Endodermal cell (in vitro differentiated cells): Measurements from ENCODE around the gene BUB3. TPM values are rescaled to one million over a fixed set of nuclear protein-coding genes. Genes with fewer than 3 reads are reported as not detected.

ENCODE experiments used
- DNase-seq: peaks from one replicate; pipeline ENCODE4 v3.0.0-alpha.2; 2017
- H3K27ac ChIP-seq: 2 replicates; pipeline ENCODE4 v1.5.1; 2013; ENCODE audit warnings: mild to moderate bottlenecking, low read depth, low read length, moderate library complexity
- H3K27me3 ChIP-seq: 2 replicates; pipeline ENCODE4 v1.6.1; 2013; ENCODE audit warnings: mild to moderate bottlenecking, low read length, moderate library complexity; ENCODE audit not compliant: insufficient read depth, control insufficient read depth, poor library complexity, severe bottlenecking
- H3K36me3 ChIP-seq: 2 replicates; pipeline ENCODE4 v1.7.0; 2013; ENCODE audit warnings: mild to moderate bottlenecking, low read length, moderate library complexity; ENCODE audit not compliant: control insufficient read depth, insufficient read depth
- H3K4me1 ChIP-seq: one replicate; pipeline ENCODE4 v1.7.0; 2013; ENCODE audit warnings: low read length; ENCODE audit not compliant: control insufficient read depth, insufficient read depth
- H3K4me3 ChIP-seq: 2 replicates; pipeline ENCODE4 v1.5.1; 2013; ENCODE audit warnings: mild to moderate bottlenecking, low read length, moderate library complexity
- H3K9ac ChIP-seq: 2 replicates; pipeline ENCODE4 v1.6.1; 2013; ENCODE audit warnings: mild to moderate bottlenecking, low read length, moderate library complexity; ENCODE audit not compliant: poor library complexity, severe bottlenecking; ENCODE audit errors: extremely low read depth
- H3K9me3 ChIP-seq: 2 replicates; pipeline ENCODE4 v1.6.1; 2013; ENCODE audit warnings: mild to moderate bottlenecking, low read length, moderate library complexity; ENCODE audit not compliant: control insufficient read depth
- H3K27ac Mint-ChIP-seq: 2 replicates; pipeline ENCODE4 v1.8.0; 2020; ENCODE audit warnings: mixed read lengths
- H3K27me3 Mint-ChIP-seq: 2 replicates; pipeline ENCODE4 v1.8.0; 2021; ENCODE audit warnings: mild to moderate bottlenecking, mixed read lengths; ENCODE audit not compliant: insufficient read depth
- H3K36me3 Mint-ChIP-seq: 2 replicates; pipeline ENCODE4 v1.8.0; 2020; ENCODE audit warnings: low read depth, mixed read lengths
- H3K4me1 Mint-ChIP-seq: 2 replicates; pipeline ENCODE4 v1.8.0; 2020; ENCODE audit warnings: mixed read lengths
- H3K4me3 Mint-ChIP-seq: 2 replicates; pipeline ENCODE4 v1.8.0; 2020; ENCODE audit warnings: mild to moderate bottlenecking, moderate library complexity, mixed read lengths
- H3K9me3 Mint-ChIP-seq: 2 replicates; pipeline ENCODE4 v1.8.0; 2020; ENCODE audit warnings: mild to moderate bottlenecking, mixed read lengths
- WGBS, 2 experiments: methylation state at CpG; one replicate each; pipeline versions ENCODE4 v1.1.5 to v1.1.7; 2013; ENCODE audit warnings: missing lambda C conversion rate in 2 of 2, mixed read lengths in 1 of 2; ENCODE audit not compliant: insufficient coverage in 1 of 2, insufficient read length in 1 of 2; 5-methylcytosine and 5-hydroxymethylcytosine counted together
- total RNA-seq, 2 donors: library from RNA; stranded (reverse); fragmentation: NEBNext Ultra II Directional in 1 of 2; extraction: Animal tissue kit (Norgen Biotek cat#: 25700) in 1 of 2; gene quantifications; 2 replicates in 1 of 2; 3 replicates in 1 of 2; pipeline ENCODE4 v1.2.1, GENCODE V29; 2021
- TF ChIP-seq, protein P1 (sequence below): fragments of 200-600 bp; sonication (generic); conservative IDR thresholded peaks from 2 replicates; pipeline ENCODE4 v1.5.0; 2021; ENCODE audit warnings: antibody characterized with exemption, mild to moderate bottlenecking

BUB3 gene
- total RNA-seq, 2 donors from 2014 or later = 113 to 130 TPM

DNA sequence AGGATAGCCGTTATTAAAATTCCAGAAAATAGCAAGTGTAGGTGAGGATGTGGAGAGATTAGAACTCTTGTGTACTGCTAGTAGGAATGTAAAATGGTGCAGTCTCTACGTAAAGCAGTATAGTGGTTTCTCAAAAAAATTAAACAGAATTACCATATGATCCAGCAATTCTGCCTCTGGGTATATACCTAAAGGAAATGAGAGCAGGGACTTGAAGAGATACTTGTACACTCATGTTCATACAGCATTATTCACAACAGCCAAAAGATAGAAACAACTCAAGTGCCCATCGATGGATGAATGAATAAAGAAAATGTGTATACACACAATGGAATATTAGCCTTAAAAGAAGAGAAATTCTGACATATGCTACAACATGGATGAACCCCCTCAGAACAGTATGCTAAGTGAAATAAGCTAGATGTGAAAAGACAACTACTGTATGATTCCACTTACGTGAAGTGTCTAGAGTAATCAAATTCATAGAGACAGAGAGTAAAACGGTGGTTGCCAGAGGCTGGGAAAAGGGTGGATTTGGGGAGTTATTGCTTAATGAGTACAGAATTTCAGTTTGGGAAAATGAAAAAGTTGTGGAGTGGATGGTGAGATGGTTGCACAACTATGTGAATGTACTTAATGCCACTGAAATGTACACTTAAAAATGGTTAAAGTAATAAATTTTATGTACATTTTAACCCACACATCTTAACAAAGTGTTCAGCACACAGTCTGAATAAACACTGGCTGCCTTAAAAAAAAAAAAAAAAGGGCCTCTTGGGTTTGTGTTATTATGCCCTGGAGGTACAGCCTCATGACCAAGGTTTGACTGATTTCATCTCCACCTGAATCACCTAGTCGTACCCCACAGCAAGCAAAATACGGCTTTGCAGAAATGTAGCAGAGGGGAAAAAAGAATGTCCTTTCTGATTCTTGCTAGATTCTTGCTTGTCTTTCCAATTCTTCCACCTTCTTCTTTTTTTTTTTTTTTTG lies 26.2 kb downstream of the BUB3 start:
- H3K36me3 ChIP-seq = peaks cover 21% of the 10 kb centered on the region
- Mint-ChIP-seq H3K9me3 (peaks cover 12% of the 10 kb centered on the region), H3K4me1 (no peaks in the 10 kb centered on the region), H3K27ac (no peak overlapping the region), H3K36me3 (peaks cover 40% of the 10 kb centered on the region), H3K4me3 (no peak overlapping the region), H3K27me3 (no peaks in the 10 kb centered on the region)
- H3K4me1 ChIP-seq = no peaks in the 10 kb centered on the region
- no peak overlapping the region for H3K27ac ChIP-seq
- H3K9me3 ChIP-seq = peaks cover 12% of the 10 kb centered on the region
- TF ChIP-seq, protein P1, sequence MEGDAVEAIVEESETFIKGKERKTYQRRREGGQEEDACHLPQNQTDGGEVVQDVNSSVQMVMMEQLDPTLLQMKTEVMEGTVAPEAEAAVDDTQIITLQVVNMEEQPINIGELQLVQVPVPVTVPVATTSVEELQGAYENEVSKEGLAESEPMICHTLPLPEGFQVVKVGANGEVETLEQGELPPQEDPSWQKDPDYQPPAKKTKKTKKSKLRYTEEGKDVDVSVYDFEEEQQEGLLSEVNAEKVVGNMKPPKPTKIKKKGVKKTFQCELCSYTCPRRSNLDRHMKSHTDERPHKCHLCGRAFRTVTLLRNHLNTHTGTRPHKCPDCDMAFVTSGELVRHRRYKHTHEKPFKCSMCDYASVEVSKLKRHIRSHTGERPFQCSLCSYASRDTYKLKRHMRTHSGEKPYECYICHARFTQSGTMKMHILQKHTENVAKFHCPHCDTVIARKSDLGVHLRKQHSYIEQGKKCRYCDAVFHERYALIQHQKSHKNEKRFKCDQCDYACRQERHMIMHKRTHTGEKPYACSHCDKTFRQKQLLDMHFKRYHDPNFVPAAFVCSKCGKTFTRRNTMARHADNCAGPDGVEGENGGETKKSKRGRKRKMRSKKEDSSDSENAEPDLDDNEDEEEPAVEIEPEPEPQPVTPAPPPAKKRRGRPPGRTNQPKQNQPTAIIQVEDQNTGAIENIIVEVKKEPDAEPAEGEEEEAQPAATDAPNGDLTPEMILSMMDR = no peak
- H3K4me3 ChIP-seq = no peak overlapping the region
- 90 to 91% methylated on average over 3 to 7 of the region's 7 CpGs for WGBS, 2 experiments
- no peak overlapping the region for H3K9ac ChIP-seq
- DNase-seq = no peak
- no peaks in the 10 kb centered on the region for H3K27me3 ChIP-seq

DNA sequence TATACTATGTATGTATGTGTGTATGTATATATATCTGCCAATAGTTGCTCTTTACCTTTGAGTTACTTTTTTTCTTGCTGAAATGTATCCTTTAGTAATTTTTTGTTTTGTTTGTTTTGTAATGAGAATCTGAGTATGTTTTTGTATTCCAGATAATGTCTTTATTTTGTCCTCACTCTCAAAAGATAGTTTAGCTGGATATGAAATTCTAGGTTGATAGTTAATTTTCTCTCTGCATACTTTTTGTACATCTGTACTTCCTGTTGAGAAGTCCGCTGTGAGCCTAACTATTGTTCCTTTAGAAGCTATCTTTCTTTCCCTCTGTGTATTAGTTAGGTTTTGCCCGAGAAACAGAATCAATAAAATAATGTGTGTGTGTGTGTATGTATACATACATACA lies 29.5 kb downstream of the BUB3 start:
- H3K27ac ChIP-seq = no peak overlapping the region
- no peak overlapping the region for H3K9ac ChIP-seq
- no peak for DNase-seq
- H3K4me3 ChIP-seq = no peak overlapping the region
- Mint-ChIP-seq H3K4me1 (no peaks in the 10 kb centered on the region), H3K27me3 (no peaks in the 10 kb centered on the region), H3K27ac (no peak overlapping the region), H3K9me3 (peaks cover 7% of the 10 kb centered on the region), H3K4me3 (no peak overlapping the region), H3K36me3 (peaks cover 33% of the 10 kb centered on the region)
- no peaks in the 10 kb centered on the region for H3K27me3 ChIP-seq
- 86% methylated on average over 1 of the region's 2 CpGs; no CpG with 5 or more reads in 1 of the 2 experiments for WGBS, 2 experiments
- no peaks in the 10 kb centered on the region for H3K4me1 ChIP-seq
- no peaks in the 10 kb centered on the region for H3K36me3 ChIP-seq
- TF ChIP-seq, protein P1 = no peak
- H3K9me3 ChIP-seq = peaks cover 12% of the 10 kb centered on the region

DNA sequence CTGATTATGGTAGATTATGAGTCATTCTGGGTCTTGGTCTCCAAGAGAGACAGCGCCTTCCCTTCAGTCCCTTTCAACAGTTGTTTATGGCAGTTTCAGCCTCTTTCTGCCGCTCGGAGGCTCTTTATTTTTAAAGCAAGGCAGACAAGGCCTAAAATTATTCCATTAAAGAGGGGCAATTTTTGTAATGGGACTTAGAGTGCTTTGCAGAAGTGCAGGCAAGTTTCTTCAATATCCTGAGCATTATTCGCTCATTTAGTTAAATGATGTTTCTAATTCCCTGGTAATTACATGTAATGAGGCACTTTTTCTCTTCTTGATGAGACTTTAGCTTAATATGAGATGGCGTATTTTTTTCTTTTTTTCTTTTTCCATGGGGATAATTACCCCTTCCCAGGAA lies 33.6 kb downstream of the BUB3 start:
- Mint-ChIP-seq H3K9me3 (peaks cover 5% of the 10 kb centered on the region), H3K27me3 (no peaks in the 10 kb centered on the region), H3K4me3 (no peak overlapping the region), H3K36me3 (peaks cover 25% of the 10 kb centered on the region), H3K4me1 (no peaks in the 10 kb centered on the region), H3K27ac (no peak overlapping the region)
- Histone ChIP-seq H3K9ac (no peak overlapping the region), H3K4me1 (no peaks in the 10 kb centered on the region), H3K4me3 (no peak overlapping the region), H3K9me3 (peaks cover 11% of the 10 kb centered on the region), H3K27me3 (no peaks in the 10 kb centered on the region), H3K36me3 (no peaks in the 10 kb centered on the region), H3K27ac (no peak overlapping the region)
- 93 to 100% methylated on average over 1 to 4 of the region's 5 CpGs for WGBS, 2 experiments
- no peak for DNase-seq
- TF ChIP-seq, protein P1 = no peak
